HG02763 (cell line): ENCODE results near the gene SPEM1.

Experiments
- ATAC-seq: cut with Tn5 transposase; IDR thresholded peaks from one replicate; pipeline ENCODE4 v1.9.1; 2021; ENCODE audit warnings: mild to moderate bottlenecking, moderate library complexity; ENCODE audit not compliant: unreplicated experiment

SPEM1 gene

DNA sequence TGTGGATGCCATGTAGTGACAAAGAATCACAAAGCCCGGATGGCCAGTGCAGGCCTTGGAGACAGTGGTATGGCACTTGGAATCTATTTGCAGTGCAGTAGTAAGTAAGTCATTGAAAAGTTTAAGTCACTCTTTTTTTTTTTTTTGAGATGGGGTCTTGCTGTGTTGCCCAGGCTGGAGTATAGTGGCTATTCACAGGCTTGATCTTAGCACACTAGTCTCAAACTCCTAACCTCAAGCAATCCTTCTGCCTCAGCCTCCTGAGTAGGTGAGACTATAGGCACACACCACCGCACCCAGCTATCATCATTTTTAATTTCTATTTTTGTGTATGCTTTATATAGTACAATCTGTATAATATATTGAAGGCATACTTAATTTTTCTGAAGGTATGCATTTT is 21.5 kb upstream of the SPEM1 start:
- no peak for ATAC-seq

DNA sequence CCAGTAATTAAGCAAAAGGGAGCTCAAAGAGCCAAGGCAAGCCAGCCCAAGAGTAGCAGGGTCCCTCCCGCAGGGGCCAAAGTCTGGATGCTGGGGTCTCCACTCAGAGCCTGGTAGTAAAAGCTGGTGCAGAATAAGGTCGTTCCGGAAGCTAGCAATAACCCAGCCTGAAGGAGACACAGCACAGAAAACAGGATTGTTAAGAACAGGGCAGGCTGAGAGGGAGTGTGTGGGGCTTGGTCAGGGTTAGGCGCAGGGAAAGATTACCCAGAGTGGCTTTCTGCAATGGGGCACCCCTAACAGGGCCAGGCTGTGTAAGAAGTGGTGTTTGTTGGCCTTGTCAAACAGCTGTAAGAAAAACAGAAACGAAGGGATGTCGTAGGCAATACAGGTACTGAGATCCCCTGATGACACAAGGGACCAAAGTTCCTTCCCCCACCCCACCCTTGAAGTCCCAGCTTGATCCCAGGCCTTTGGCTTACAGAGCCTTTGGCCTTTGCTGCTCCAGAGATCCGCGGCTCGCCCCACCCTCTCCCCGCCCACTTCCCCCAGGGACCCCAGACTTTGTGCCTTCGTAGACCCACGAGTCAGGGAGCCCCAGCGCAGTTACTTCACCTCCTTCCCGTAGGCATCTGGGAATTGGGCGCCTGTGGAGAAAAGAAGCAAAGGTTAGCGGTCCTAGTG is 16.9 kb upstream of the SPEM1 start:
- ATAC-seq: no peak

DNA sequence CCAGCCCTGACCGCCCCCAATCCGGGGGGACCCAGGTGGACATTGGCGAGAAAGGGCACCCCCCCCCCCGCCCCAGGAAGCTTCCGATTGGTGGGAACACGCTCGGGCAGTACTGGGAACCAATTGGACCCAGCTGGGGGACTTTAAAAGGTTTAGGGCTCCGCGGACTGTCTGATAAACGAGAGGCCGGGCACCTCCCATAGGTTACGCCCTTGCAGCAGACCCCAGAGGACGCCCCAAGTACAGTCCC is 16.5 kb upstream of the SPEM1 start:
- ATAC-seq: no peak

DNA sequence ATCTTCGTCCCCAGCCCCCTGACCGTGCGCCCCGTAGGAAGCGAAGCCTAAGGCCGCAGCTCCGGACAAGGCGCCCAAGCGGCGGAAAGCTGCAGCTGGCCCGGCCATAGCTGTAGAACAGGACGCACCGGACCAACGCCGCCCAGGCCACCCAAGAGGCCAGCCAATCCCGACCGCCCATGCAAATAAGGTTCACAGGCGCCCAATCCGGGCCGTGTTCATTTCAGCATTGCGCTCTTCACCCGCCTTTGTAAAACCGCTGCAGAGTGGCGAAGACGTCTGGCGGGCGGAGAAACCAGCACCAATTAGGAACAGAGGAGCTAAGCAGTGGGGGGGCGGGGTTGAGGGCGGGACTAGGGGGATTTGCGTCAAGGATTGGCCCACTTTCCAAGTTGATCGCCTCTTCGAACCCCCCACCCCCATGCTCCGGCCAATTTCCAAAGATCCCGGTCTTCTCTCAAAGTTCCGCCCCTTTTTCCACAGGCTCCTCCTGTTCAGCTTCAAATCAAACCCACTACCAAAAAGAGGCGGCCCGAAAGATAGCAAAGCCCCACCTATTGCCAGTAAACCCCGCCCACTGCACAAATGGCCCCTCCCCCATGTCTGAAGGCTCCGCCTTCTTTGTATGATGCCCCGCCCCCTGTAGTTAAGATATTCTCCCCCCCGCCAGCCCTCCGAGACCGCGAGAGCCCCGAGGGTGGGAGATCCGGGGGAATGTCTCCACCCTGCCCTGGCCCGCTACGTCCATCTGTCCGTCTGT is 16.0 kb upstream of the SPEM1 start, which contains the start of gene TMEM256:
Gene TMEM256, minus strand, starts transcription at position 121 of the 760 bp plus-strand sequence. Its CDS starts 13 bp downstream, at position 108.
- peak; percentile 97 for ATAC-seq

DNA sequence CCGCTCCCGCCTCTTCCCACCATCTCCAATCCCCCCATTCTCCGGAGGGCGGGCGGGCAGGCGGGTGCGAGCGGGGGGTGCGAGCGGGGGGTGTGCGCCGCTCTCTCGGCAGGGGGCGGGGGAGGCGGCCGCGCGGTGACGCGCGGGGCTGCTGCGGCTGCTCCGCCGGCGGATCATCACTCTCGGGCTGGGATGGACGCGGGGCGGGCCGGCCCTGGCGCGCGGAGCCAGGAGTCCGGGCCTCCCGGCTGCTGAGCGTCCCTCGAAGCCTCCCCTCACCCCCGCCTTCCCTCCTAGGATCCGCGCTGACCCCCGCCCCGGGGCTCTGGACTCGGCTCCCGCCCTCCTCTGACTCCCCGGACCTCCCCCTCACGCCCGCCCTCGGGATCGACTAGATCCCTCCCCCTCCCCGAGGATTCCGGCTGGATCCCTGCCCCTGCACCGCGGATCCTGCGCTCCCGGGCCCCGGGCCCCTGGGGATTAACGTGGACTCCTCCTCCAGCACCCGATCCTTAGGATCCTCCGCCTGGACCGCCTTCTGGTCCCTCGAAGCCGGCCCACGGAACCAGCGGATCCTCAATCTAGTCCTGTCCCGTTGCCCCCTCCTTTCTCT is 15.3 kb upstream of the SPEM1 start:
- no peak for ATAC-seq

DNA sequence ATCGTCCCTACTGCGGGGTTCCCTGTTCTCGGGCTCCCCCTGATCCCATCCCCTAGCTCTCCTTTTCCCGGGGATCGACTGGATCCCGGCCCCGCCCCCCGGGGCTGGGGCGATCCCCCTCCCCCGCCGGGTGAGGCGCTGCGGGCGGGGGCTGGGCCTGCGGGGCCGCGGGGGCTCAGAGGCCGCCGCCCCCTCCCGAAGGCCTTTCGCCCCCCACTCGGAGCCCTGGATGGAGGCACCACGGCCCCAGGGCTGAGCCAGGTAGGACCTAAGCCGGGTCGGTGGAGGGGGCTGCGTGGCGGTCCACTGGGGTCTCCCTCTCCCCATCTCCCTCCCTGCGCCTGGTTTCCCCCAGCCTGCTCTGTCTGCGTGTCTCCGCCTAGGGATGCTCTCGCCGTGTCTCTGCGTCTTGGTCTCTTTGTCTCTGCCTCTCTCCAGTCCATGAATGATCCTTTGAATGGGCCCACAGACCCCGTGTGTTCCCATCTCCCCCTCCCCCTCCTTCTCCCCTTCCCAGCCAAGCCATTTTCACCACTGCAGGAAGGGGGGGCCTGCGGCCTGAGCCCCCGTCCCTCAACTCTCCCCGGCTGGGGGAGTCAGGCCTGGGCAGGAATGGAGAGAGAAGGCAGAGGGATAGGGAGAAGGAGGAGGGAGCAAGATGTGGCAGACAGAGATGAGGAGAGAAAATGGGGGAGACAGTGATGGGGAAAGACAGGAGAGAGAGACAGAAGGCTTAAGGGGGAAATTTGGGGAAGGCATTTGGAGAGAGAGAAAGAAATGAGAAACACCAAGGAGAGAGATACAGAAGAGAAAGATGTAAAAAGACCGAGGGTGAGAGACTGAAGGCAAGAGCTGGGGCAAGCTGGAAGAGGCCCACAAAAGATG is 14.5 kb upstream of the SPEM1 start:
- no peak for ATAC-seq

DNA sequence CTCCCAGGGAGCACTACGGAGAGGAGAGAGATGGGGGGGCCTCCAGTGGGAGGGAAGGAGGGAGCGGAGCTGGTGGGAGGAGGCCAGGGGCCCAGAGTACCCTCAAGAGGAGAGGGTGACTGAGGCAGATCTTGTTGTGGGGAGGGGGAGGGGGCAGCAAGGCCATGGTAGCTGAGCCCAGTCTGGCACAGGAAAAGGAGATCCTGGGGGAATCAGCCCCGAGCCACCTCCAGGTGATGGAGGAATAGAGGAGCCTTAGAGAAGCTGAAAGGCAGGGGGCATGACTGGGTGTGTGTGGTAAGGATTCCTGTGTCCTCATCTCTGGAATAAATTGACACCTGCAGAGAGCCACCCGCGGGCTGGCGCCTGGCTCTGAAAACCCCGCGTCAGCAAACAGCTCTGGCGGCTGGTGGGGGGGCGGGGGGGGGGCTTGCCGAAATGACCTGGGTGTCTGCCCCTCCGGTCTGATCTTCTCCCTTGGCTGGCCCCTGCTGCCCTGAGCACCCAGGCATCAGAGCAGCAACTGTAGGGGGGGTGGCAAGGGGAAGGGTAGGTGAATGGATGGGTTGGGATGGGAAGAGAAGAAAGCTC is 13.8 kb upstream of the SPEM1 start:
- ATAC-seq: no peak

DNA sequence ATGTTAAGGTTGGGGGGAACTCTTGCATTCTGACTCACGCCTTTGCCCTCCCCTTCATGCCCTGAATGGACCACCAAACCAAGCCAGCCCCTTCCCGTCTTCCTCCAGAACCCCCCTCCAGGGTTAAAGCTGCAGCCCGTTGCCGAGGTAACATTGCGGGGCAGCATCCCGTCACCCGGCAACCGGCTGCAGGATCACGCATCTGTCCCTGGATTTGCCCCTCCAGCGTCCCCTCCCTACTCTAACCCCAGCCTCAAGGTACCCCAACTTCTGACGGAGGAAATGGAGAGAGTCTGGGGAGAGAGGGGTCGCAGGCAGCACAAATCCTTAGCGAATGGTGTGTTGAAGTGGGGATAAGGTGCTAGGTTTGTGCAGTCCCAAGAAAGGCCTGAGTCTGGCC is 13.0 kb upstream of the SPEM1 start:
- no peak for ATAC-seq

DNA sequence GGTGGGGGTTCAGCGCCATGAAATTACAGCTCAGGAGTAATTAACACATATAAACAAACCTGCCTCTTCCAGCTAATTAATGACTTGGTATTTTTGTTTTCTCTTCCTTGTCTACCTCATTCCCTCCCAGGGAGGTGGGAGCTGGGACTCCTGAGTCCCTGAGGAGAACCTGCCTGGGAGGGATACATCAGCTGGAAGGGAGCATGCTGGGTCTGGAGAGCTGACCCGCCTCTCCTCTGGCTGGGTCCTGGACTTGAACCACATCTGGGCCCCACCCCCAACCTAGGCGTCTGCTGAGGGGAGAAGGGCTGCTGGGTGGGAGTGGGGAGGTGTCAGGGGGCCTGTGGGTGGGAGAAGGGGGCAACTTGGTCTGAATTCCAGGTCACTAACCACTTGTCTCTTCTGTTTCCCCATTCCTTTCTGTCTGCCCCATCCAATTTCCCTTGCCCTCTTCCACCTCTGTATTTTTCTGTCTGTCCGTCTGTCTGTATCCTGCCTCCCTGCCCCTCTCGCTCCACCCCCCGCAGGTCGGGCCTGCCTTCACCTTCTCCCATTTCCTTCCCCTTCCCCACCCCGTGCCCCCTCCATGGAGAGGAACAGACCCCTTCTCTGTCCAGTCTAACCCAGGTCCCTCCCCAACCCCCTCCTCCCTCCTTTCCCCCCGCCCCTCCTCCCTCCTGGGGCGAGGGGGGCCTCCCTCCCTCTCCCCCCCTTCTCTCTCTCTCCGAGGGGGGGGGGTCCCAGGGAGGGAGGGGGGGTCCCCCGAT is 12.5 kb upstream of the SPEM1 start, which contains the start of gene NLGN2:
Gene NLGN2, plus strand, starts transcription at position 361 of the 767 bp plus-strand sequence. CDS start 411 bp downstream, outside the sequence.
- no peak for ATAC-seq

DNA sequence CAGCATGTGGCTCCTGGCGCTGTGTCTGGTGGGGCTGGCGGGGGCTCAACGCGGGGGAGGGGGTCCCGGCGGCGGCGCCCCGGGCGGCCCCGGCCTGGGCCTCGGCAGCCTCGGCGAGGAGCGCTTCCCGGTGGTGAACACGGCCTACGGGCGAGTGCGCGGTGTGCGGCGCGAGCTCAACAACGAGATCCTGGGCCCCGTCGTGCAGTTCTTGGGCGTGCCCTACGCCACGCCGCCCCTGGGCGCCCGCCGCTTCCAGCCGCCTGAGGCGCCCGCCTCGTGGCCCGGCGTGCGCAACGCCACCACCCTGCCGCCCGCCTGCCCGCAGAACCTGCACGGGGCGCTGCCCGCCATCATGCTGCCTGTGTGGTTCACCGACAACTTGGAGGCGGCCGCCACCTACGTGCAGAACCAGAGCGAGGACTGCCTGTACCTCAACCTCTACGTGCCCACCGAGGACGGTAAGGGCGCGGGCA is 11.8 kb upstream of the SPEM1 start:
- ATAC-seq: no peak

DNA sequence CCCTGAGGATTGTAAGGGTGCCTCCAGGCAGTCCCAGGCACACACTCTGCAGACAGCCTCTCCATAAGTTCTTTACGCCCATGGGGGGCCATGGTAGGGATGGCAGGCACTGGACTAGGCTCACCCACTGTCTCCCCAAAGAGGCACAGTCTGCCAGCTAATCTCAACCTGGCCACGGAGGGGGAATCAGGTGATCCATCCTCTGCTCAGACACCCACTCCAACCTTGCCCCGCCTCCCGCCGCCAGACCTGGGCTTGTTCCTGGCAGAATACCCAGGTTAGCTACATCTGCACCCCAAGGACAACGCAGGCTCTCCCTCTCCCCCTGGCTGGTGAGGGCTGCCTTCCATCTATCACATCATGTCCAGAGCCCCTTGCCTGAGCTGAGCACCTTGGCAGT is 11.3 kb upstream of the SPEM1 start:
- ATAC-seq: no peak

DNA sequence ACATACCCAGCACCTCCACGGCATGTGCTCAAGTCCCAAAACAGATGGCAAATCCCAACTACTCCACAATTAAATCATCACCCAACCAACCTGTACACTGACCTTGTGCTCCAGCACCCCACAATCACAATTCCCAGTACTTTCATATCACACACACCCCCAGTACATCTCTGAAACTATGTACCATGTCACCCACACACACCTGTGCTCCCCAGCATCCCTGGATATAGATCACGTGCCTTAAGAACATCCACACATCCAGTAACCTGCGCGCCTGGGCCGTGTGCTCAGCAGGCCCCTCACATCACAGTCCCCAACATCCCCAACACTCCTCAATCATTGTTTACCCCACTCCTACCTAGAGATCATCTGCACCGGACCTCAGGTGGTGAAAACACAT is 10.4 kb upstream of the SPEM1 start:
- no peak for ATAC-seq

DNA sequence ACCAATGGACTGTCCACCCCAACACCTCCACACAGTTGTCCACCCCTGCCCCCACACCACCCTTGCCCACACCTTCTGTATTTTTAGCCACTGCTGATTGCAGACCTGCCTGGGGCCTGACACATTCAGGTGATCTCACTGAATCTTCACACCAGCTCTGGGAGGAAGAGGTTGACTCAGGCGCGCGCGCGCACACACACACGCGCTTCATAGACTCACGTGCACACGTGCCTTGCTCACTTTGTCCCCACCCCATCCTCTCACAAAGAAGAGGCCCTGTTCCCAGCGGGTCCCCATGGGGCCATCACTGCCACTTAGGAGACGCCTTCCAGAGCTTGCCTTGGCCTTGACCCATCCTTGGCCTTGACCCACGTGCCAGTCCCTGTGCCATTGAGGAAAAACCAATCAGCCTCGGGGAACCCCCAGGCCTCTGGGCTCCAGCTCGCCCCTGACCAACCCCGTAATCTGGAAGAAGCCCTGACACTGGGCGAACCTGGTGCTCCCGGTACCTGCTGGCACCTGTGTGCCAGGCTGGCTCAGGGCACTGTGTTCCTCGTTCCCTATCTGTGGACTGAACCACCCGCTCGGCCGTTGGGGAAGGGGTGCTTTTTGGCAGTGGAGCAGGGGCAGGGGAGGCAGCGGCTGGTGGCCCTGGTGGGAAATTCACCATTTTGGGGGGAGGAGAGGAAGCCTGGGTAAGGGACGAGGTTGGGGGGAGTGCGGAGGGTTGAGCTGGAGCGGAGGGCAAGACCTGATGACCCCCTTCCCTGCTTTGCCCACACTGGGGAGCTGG is 9.3 kb upstream of the SPEM1 start:
- ATAC-seq: no peak

DNA sequence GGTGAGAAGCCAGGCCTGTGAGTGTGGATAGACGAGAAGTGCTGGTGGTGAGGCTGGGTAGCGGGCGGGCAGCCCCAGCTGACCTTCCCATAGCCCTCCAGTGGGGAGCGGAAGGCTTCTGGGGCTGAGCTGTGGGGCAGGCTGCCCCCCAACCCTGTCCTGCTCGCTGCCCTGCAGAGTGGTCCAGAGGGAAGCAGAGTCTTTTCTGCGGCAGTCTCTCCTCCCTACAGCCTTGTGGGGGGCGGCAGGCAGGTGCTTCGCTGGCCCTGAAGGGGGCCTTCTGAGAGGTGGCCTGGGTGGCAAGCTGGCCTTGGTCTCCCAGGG is 8.7 kb upstream of the SPEM1 start:
- no peak for ATAC-seq

DNA sequence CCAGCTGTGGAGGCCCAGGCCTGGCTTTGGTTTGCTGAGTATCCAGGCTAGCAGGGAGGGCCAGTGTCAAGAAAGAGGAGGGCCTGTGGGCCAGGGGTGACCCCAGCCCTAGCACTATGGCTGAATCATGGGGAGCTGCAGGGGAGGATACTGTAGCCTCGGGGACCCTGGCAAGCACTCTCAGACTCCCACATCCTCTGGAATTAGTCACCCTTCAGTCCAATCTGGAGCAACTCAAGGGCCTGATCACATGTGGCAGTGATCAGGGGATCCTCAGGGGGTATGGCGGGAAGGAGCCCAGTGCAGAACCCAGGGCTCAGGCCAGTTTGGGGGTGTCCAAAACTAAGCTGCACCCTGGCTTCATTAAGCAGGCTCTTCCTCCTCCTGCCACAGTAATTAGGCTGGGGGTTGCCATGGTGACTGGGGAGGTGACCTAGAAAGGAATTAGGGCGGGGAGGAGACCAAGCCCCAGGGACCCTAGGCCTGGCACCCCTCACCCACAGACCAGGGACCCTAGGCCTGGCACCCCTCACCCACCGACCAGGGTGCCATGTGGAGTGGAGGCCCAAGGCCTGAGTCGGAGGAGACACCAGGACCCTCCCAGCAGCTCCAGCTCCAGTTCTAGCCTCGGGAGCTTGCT is 6.7 kb upstream of the SPEM1 start:
- no peak for ATAC-seq

DNA sequence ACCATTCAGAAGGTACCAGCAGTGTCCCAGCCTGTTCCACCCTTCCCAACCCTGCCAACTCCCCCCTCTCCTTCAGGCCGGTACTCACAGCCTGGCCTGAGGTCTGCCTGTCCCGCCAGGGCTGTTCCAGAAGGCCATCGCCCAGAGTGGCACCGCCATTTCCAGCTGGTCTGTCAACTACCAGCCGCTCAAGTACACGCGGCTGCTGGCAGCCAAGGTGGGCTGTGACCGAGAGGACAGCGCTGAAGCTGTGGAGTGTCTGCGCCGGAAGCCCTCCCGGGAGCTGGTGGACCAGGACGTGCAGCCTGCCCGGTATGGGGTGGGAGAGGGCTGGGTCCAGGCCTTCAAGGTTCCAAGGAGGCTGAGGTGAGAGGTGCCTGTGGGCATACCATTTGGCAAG is 5.3 kb upstream of the SPEM1 start:
- ATAC-seq: no peak

DNA sequence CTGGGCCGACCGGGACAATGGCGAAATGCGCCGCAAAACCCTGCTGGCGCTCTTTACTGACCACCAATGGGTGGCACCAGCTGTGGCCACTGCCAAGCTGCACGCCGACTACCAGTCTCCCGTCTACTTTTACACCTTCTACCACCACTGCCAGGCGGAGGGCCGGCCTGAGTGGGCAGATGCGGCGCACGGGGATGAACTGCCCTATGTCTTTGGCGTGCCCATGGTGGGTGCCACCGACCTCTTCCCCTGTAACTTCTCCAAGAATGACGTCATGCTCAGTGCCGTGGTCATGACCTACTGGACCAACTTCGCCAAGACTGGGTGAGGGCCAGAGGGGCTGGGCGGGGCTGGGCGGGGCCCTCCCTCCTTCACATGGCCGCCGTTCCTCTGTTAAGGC is 4.3 kb upstream of the SPEM1 start:
- no peak for ATAC-seq

DNA sequence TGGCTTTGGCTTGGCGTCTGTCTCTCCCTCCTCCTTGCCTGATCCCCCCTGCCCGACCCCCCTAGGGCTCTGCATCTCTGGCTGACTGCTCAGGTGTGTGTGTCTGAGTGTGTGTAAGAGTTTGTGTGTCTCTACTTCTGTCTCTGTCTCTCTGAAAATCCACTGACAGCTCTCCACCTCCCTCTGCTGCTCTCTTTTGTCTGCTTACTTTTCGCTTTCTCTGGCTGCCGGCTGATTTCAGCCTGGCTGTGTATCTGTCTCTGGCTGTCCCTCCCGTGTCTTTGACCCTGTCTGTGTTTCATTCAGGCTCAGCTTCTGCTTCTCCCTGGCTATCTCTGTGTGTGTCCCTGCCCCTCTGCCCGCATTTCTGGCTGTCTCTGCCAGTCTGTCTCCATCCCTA is 3.8 kb upstream of the SPEM1 start:
- ATAC-seq: no peak
